Spinal cord (tissue), 10 donors: ENCODE results near the gene CDK9. TPM values are rescaled to one million over a fixed set of nuclear protein-coding genes. Genes with fewer than 3 reads are reported as not detected.

Experiments used
- DNase-seq, 6 donors: peaks; one replicate each; pipeline versions ENCODE4 v3.0.0 to v3.0.0-alpha.2; 2013 to 2015; ENCODE audit warnings: low spot score in 6 of 6, low read depth in 4 of 6
- H3K27ac ChIP-seq: one replicate; pipeline ENCODE4 v1.5.1; 2013; ENCODE audit warnings: low read depth, low read length, control low read depth
- H3K27me3 ChIP-seq: one replicate; pipeline ENCODE4 v1.6.1; 2013; ENCODE audit warnings: low read length; ENCODE audit not compliant: control insufficient read depth, insufficient read depth
- H3K36me3 ChIP-seq: one replicate; pipeline ENCODE4 v1.6.1; 2013; ENCODE audit warnings: low read length; ENCODE audit not compliant: control insufficient read depth, insufficient read depth
- H3K4me1 ChIP-seq: one replicate; pipeline ENCODE4 v1.6.1; 2013; ENCODE audit warnings: low read length; ENCODE audit not compliant: control insufficient read depth, insufficient read depth
- H3K4me3 ChIP-seq: one replicate; pipeline ENCODE4 v1.5.1; 2013; ENCODE audit warnings: low read depth, low read length, control low read depth
- H3K9me3 ChIP-seq: one replicate; pipeline ENCODE4 v1.6.1; 2013; ENCODE audit warnings: low read length; ENCODE audit not compliant: control insufficient read depth, insufficient read depth
- WGBS: methylation state at CpG from one replicate; pipeline ENCODE4 v1.1.5; 2013; ENCODE audit warnings: missing lambda C conversion rate; ENCODE audit not compliant: insufficient coverage; 5-methylcytosine and 5-hydroxymethylcytosine counted together
- polyA plus RNA-seq, 2 donors: library from polyadenylated mRNA; unstranded; fragments of 120-200 nt; gene quantifications; one replicate each; pipeline ENCODE4 v1.2.1, GENCODE V29; 2013; ENCODE audit not compliant: insufficient read length in 2 of 2
- total RNA-seq, 2 donors: library from RNA; depleted of rRNA in 1 of 2; stranded (reverse); fragments of 120-200 nt in 1 of 2; fragments of >200 nt in 1 of 2; gene quantifications; one replicate each; pipeline versions ENCODE4 v1.2.3 to v1.2.4, GENCODE V29; 2013 to 2014
- donor health status: healthy.

CDK9 gene
- total and polyA plus RNA-seq, 4 donors, result 39.8 to 148 (median 89.6) TPM

GRCh38 chr9:127786773-127787104, 905 bp downstream of the CDK9 start:
- WGBS, result 0% methylated on average over 4 of the region's 12 CpGs
- Histone ChIP-seq H3K36me3 (peaks cover 49% of the 10 kb centered on the region), H3K27ac (peak overlapping the region; percentile 79), H3K4me1 (peaks cover 26% of the 10 kb centered on the region), H3K27me3 (no peaks in the 10 kb centered on the region), H3K4me3 (peak overlapping the region; percentile 88), H3K9me3 (no peaks in the 10 kb centered on the region)
- DNase-seq, result no peak

- H3K27ac ChIP-seq, result no peak overlapping the region
- H3K4me3 ChIP-seq, result no peak overlapping the region
- no peaks in the 10 kb centered on the region for H3K9me3 ChIP-seq
- WGBS, result 90% methylated on average over 24 of the region's 26 CpGs
- no peak for DNase-seq
- H3K36me3 ChIP-seq, result peaks cover 65% of the 10 kb centered on the region
- H3K4me1 ChIP-seq, result peaks cover 22% of the 10 kb centered on the region
- no peaks in the 10 kb centered on the region for H3K27me3 ChIP-seq
These were observed 2.6 kb downstream of the CDK9 start for GRCh38 chr9:127788337-127789011.

- H3K4me1 ChIP-seq, result peaks cover 22% of the 10 kb centered on the region
- no peaks in the 10 kb centered on the region for H3K27me3 ChIP-seq
- H3K9me3 ChIP-seq, result no peaks in the 10 kb centered on the region
- no peak overlapping the region for H3K27ac ChIP-seq
- peaks cover 70% of the 10 kb centered on the region for H3K36me3 ChIP-seq
- DNase-seq, result no peak
- 93% methylated on average over 24 of the region's 25 CpGs for WGBS
- H3K4me3 ChIP-seq, result no peak overlapping the region
These were observed 3.3 kb downstream of the CDK9 start for GRCh38 chr9:127789179-127789578.

DNA sequence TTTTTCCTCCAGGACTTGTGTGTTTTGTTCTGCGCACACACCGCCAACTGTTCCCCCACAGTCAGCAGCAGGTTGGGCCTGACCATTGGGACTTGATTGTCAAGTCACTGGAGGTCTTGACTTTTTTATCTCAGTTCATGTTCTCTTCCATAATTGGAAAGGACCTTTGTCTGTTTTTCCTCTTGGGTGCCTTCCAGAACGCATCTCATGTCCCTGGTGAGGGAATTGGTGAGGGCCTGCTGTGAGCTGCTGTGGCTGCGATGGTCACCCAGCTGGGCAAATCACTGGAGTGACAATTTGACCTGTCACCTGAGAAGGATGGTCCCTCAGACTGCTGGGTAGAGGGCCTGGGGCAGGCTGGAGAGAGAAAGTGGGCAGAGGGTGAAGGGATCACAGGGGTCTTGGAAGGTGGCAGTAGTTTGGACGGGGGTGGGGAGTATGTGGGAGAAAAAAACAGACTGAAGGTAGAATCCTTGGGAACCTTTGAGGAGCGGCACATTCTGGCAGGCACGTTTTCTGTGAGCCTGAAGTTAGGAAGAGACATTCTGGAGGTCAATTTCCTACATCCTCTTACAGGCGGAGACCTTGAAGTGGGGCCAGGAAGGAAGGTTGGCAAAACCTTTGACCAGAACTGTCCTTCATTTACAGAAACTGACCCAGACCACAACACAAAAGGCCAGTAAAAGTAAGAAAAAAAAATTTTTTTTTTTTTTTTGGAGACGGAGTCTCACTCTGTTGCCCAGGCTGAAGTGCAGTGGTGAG, 4.4 kb downstream of the CDK9 start:
- Histone ChIP-seq H3K4me1 (peaks cover 14% of the 10 kb centered on the region), H3K9me3 (no peaks in the 10 kb centered on the region), H3K27ac (no peak overlapping the region), H3K36me3 (peaks cover 76% of the 10 kb centered on the region), H3K4me3 (no peak overlapping the region), H3K27me3 (no peaks in the 10 kb centered on the region)
- DNase-seq, result no peak
- whole genome bisulfite sequencing, result 94% methylated on average over 5 of the region's 9 CpGs

- peaks cover 76% of the 10 kb centered on the region for H3K36me3 ChIP-seq
- 94% methylated on average over 2 of the region's 4 CpGs for WGBS
- no peaks in the 10 kb centered on the region for H3K9me3 ChIP-seq
- H3K27ac ChIP-seq, result no peak overlapping the region
- DNase-seq, result no peak
- no peaks in the 10 kb centered on the region for H3K27me3 ChIP-seq
- H3K4me1 ChIP-seq, result peaks cover 16% of the 10 kb centered on the region
- H3K4me3 ChIP-seq, result no peak overlapping the region
These were observed 5.3 kb downstream of the CDK9 start for GRCh38 chr9:127791085-127791484.

DNA sequence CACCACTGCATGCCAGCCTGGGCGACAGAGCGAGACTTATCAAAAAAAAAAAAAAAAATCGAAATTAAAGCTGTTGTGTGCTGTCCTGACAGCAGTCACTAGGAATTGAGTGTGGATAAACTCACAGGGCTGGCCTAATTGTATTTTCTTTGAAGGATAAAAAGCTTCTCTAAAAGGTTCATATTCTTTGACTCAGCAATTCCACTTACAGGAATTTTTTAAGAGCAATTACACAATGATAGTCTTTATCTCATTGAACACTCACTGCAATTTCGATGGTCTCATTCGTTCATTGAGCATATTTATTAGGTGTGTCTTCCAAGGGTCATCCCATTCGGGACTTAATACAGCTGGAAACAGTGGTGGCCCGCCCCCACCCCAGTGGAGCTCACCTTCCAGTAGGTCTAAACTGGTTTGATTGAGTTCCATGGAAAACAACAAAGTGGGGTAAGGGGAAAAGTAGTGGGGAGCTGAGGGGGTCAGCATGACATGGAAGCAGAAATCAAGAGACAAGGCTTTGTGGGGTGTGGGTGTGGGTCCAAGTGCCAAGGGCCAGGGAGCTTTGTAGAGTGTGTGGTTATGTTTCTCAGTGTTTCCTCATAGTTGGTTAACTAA, 6.7 kb downstream of the CDK9 start:
- Histone ChIP-seq H3K4me1 (peaks cover 11% of the 10 kb centered on the region), H3K9me3 (no peaks in the 10 kb centered on the region), H3K36me3 (peaks cover 68% of the 10 kb centered on the region), H3K4me3 (no peak overlapping the region), H3K27ac (no peak overlapping the region), H3K27me3 (no peaks in the 10 kb centered on the region)
- WGBS, result 97% methylated on average over 4 of the region's 7 CpGs
- no peak for DNase-seq

- no peak for DNase-seq
- Histone ChIP-seq H3K9me3 (no peaks in the 10 kb centered on the region), H3K36me3 (peaks cover 61% of the 10 kb centered on the region), H3K4me1 (peaks cover 9% of the 10 kb centered on the region), H3K4me3 (no peak overlapping the region), H3K27me3 (no peaks in the 10 kb centered on the region), H3K27ac (no peak overlapping the region)
- 56% methylated on average over 5 of the region's 8 CpGs for WGBS
These were observed 7.4 kb downstream of the CDK9 start for GRCh38 chr9:127793093-127793708.

DNA sequence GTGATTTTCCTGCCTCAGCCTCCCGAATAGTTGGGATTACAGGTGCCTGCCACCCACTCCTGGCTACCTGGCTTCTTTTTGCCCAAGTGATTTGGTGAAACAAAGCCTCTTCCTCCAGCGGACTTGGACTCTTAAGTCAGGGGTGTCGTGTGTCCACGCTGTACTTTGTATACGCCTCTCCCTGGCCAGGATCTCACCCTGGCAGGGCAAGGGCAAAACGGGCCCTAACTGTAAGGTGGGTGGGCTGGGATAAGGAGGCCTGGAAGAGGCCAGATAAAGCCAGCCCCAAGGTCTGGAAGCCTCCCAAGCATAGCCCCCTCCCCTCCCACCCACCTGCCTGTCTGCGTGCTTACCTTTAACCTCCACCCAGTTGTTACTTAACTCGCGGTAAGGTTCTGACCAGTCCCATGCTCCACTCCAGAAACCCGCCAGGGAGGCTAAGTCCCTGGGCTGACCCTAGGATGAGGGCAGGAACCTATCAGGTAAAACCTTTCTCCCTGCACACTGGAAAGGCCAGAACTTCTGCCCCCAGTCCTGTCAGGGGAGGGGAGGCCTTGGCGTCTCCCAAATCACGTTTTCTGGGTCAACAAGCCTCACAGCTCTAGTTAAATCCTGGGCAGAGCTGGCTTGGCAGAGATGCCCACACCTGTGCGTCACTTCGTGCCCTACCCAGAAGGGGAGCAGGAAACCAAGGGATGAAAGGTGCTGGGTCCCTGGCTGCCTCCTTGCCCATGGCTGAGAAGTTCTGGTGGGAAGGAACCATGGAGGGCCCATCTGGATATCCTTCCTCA, 8.4 kb downstream of the CDK9 start:
- H3K9me3 ChIP-seq, result no peaks in the 10 kb centered on the region
- no peaks in the 10 kb centered on the region for H3K27me3 ChIP-seq
- no peak for DNase-seq
- H3K27ac ChIP-seq, result no peak overlapping the region
- peaks cover 9% of the 10 kb centered on the region for H3K4me1 ChIP-seq
- H3K4me3 ChIP-seq, result no peak overlapping the region
- WGBS, result 80% methylated on average over 7 of the region's 14 CpGs
- peaks cover 52% of the 10 kb centered on the region for H3K36me3 ChIP-seq

GRCh38 chr9:127796225-127796813, 10.5 kb downstream of the CDK9 start:
- no peak overlapping the region for H3K4me3 ChIP-seq
- no peak for DNase-seq
- no peaks in the 10 kb centered on the region for H3K9me3 ChIP-seq
- no peak overlapping the region for H3K27ac ChIP-seq
- peaks cover 9% of the 10 kb centered on the region for H3K4me1 ChIP-seq
- peaks cover 31% of the 10 kb centered on the region for H3K36me3 ChIP-seq
- WGBS, result 25% methylated on average over 2 of the region's 8 CpGs
- H3K27me3 ChIP-seq, result no peaks in the 10 kb centered on the region
